ENCODE results near the gene NONO.
"Not testable (repeated sequence)": the region's sequence is repeated elsewhere in the genome, so short reads cannot be mapped to it uniquely, and the experiment has no call there.

The NONO gene

GRCh38 chrX:71283403-71284143 is at the start of gene NONO:
Gene NONO (plus strand): TSS chrX:71283635. CDS start chrX:71290638, 7,003 bp downstream.
- DNase-seq (ENCODE audit: low read depth) = peak; percentile 90

GRCh38 chrX:71235482-71235881 is 48.0 kb upstream of the NONO start:
- no peak for DNase-seq (ENCODE audit: low read depth)

GRCh38 chrX:71236836-71237235 is 46.6 kb upstream of the NONO start:
- no peak for DNase-seq (ENCODE audit: low read depth)

- DNase-seq (ENCODE audit: low read depth) = no peak
These were observed 43.7 kb upstream of the NONO start for GRCh38 chrX:71239781-71240180.

- DNase-seq (ENCODE audit: low read depth) = no peak
These were observed 42.1 kb upstream of the NONO start for GRCh38 chrX:71241301-71241700.

- DNase-seq (ENCODE audit: low read depth) = no peak
These were observed 38.9 kb upstream of the NONO start for GRCh38 chrX:71244359-71245128.

- DNase-seq (ENCODE audit: low read depth) = no peak
These were observed 38.3 kb upstream of the NONO start for GRCh38 chrX:71245159-71245558.

GRCh38 chrX:71250841-71251240 is 32.6 kb upstream of the NONO start:
- no peak for DNase-seq (ENCODE audit: low read depth)

- DNase-seq (ENCODE audit: low read depth) = no peak
These were observed 31.9 kb upstream of the NONO start for GRCh38 chrX:71251466-71251973.

GRCh38 chrX:71252221-71252620 is 31.2 kb upstream of the NONO start:
- no peak for DNase-seq (ENCODE audit: low read depth)

GRCh38 chrX:71253253-71254091 is 30.0 kb upstream of the NONO start:
- DNase-seq (ENCODE audit: low read depth) = no peak

GRCh38 chrX:71254092-71254963 is 29.1 kb upstream of the NONO start, which contains the start of gene ZMYM3:
Gene ZMYM3 (minus strand): TSS chrX:71254140. CDS start chrX:71253255, 885 bp downstream.
- peak; percentile 22 for DNase-seq (ENCODE audit: low read depth)

- DNase-seq (ENCODE audit: low read depth) = no peak
These were observed 27.4 kb upstream of the NONO start for GRCh38 chrX:71256051-71256450.

GRCh38 chrX:71256856-71257255 is 26.6 kb upstream of the NONO start:
- no peak for DNase-seq (ENCODE audit: low read depth)

- not testable (repeated sequence) for DNase-seq (ENCODE audit: low read depth)
These were observed 14.8 kb upstream of the NONO start for GRCh38 chrX:71268624-71269023.

GRCh38 chrX:71269801-71270395 is 13.5 kb upstream of the NONO start:
- DNase-seq (ENCODE audit: low read depth) = no peak

- not testable (repeated sequence) for DNase-seq (ENCODE audit: low read depth)
These were observed 11.1 kb upstream of the NONO start for GRCh38 chrX:71272313-71272712.

GRCh38 chrX:71281300-71281699 is 2.1 kb upstream of the NONO start:
- not testable (repeated sequence) for DNase-seq (ENCODE audit: low read depth)

- no peak for DNase-seq (ENCODE audit: low read depth)
These were observed 677 bp upstream of the NONO start for GRCh38 chrX:71282514-71283402.

GRCh38 chrX:71285929-71286328 is 2.5 kb downstream of the NONO start:
- DNase-seq (ENCODE audit: low read depth) = no peak
